A673 (cell line): ENCODE data around the gene ASTN2.

ENCODE experiments used
- EZH2 ChIP-seq: fragments of 200-600 bp; sonication (generic); IDR thresholded peaks from 2 replicates; pipeline ENCODE4 v1.6.1; 2017; ENCODE audit warnings: borderline replicate concordance, low read depth, mild to moderate bottlenecking, mixed read lengths, antibody characterized with exemption, low read length; ENCODE audit not compliant: poor library complexity, severe bottlenecking
- TF ChIP-seq, protein P1 (sequence below): fragments of 300-800, 200-600 bp; sonication (generic); conservative IDR thresholded peaks from 2 replicates; pipeline ENCODE4 v1.5.1; 2017; ENCODE audit warnings: low read depth, mild to moderate bottlenecking, antibody characterized with exemption, low read length, moderate library complexity, mixed read lengths

- TF ChIP-seq, protein P1, sequence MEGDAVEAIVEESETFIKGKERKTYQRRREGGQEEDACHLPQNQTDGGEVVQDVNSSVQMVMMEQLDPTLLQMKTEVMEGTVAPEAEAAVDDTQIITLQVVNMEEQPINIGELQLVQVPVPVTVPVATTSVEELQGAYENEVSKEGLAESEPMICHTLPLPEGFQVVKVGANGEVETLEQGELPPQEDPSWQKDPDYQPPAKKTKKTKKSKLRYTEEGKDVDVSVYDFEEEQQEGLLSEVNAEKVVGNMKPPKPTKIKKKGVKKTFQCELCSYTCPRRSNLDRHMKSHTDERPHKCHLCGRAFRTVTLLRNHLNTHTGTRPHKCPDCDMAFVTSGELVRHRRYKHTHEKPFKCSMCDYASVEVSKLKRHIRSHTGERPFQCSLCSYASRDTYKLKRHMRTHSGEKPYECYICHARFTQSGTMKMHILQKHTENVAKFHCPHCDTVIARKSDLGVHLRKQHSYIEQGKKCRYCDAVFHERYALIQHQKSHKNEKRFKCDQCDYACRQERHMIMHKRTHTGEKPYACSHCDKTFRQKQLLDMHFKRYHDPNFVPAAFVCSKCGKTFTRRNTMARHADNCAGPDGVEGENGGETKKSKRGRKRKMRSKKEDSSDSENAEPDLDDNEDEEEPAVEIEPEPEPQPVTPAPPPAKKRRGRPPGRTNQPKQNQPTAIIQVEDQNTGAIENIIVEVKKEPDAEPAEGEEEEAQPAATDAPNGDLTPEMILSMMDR, result no peak
- no peak for TF ChIP-seq EZH2
Measured at GRCh38 chr9:116806075-116806474, 608.8 kb downstream of the ASTN2 start.
